Activated naive CD4-positive, alpha-beta T cell treated with anti-CD3 and anti-CD28 coated beads, Interleukin-2, amount 50 U/mL, for 72 hours (primary cell): ENCODE results near the gene MDFIC. TPM values are rescaled to one million over a fixed set of nuclear protein-coding genes. Genes with fewer than 3 reads are reported as not detected.
A peak's percentile ranks its signal among the peaks of the same experiment; 100 is the strongest.

Experiments
- ATAC-seq, 2 donors: fragments of 150-1000 bp; cut with Tn5 transposase; 2 replicates each; pipeline ENCODE4 v1.10.0; 2021; ENCODE audit warnings: mild to moderate bottlenecking in 2 of 2, moderate library complexity in 2 of 2
- DNase-seq, 2 donors: peaks; one replicate each; pipeline ENCODE4 v3.0.0; 2021 to 2022; ENCODE audit warnings: low spot score in 2 of 2
- H3K27ac Mint-ChIP-seq, 2 donors: one replicate each; pipeline ENCODE4 v1.8.0; 2022; ENCODE audit warnings: mild to moderate bottlenecking in 2 of 2, mixed read lengths in 2 of 2
- H3K36me3 Mint-ChIP-seq, 2 donors: one replicate each; pipeline ENCODE4 v1.8.0; 2022; ENCODE audit warnings: mixed read lengths in 2 of 2
- H3K9me3 Mint-ChIP-seq, 2 donors: one replicate each; pipeline ENCODE4 v1.8.0; 2022; ENCODE audit warnings: mixed read lengths in 2 of 2
- total RNA-seq, 2 donors: library from RNA; stranded (reverse); gene quantifications; one replicate each; pipeline ENCODE4 v1.2.3, GENCODE V29; 2022

MDFIC gene
- total RNA-seq, 2 donors from 2014 or later: 41.0 to 86.0 TPM

GRCh38 chr7:114937446-114937845, 15.6 kb downstream of the MDFIC start:
- ATAC-seq: no peak
- Mint-ChIP-seq H3K27ac (no peak overlapping the region), H3K36me3 (peaks cover 12 to 39% of the 10 kb centered on the region in 2 donors), H3K9me3 (peaks cover 0 to 6% of the 10 kb centered on the region in 2 donors)
- DNase-seq: no peak

GRCh38 chr7:114938785-114939184, 16.9 kb downstream of the MDFIC start:
- peak in 1 of 2 donors; percentile 51 for ATAC-seq
- Mint-ChIP-seq H3K27ac (no peak overlapping the region), H3K9me3 (peaks cover 0 to 6% of the 10 kb centered on the region in 2 donors), H3K36me3 (peaks cover 12 to 41% of the 10 kb centered on the region in 2 donors)
- no peak for DNase-seq

- no peak for ATAC-seq
- H3K27ac Mint-ChIP-seq: no peak overlapping the region
- H3K36me3 Mint-ChIP-seq: peaks cover 13 to 49% of the 10 kb centered on the region in 2 donors
- H3K9me3 Mint-ChIP-seq: peaks cover 0 to 6% of the 10 kb centered on the region in 2 donors
- DNase-seq: no peak
Observed at GRCh38 chr7:114939484-114940097, 17.7 kb downstream of the MDFIC start.

GRCh38 chr7:114940220-114940619, 18.3 kb downstream of the MDFIC start:
- no peak for DNase-seq
- peaks cover 20 to 56% of the 10 kb centered on the region in 2 donors for H3K36me3 Mint-ChIP-seq
- H3K9me3 Mint-ChIP-seq: peaks cover 0 to 6% of the 10 kb centered on the region in 2 donors
- ATAC-seq: no peak
- peak overlapping the region in 1 of 2 donors; percentile 32 for H3K27ac Mint-ChIP-seq

- peaks cover 23 to 67% of the 10 kb centered on the region in 2 donors for H3K36me3 Mint-ChIP-seq
- DNase-seq (no peak), ATAC-seq (no peak)
- H3K9me3 Mint-ChIP-seq: peaks cover 0 to 6% of the 10 kb centered on the region in 2 donors
- no peak overlapping the region for H3K27ac Mint-ChIP-seq
Observed at GRCh38 chr7:114941692-114942091, 19.8 kb downstream of the MDFIC start.

GRCh38 chr7:114942446-114943175, 20.7 kb downstream of the MDFIC start:
- DNase-seq: no peak
- peaks cover 0 to 6% of the 10 kb centered on the region in 2 donors for H3K9me3 Mint-ChIP-seq
- peaks cover 32 to 76% of the 10 kb centered on the region in 2 donors for H3K36me3 Mint-ChIP-seq
- H3K27ac Mint-ChIP-seq: no peak overlapping the region
- no peak for ATAC-seq

GRCh38 chr7:114943530-114943929, 21.6 kb downstream of the MDFIC start:
- peaks cover 35 to 83% of the 10 kb centered on the region in 2 donors for H3K36me3 Mint-ChIP-seq
- peaks cover 0 to 6% of the 10 kb centered on the region in 2 donors for H3K9me3 Mint-ChIP-seq
- no peak for DNase-seq
- no peak for ATAC-seq
- H3K27ac Mint-ChIP-seq: no peak overlapping the region

GRCh38 chr7:114943953-114944744, 22.3 kb downstream of the MDFIC start:
- no peak for DNase-seq
- Mint-ChIP-seq H3K9me3 (peaks cover 0 to 6% of the 10 kb centered on the region in 2 donors), H3K36me3 (peaks cover 35 to 82% of the 10 kb centered on the region in 2 donors), H3K27ac (no peak overlapping the region)
- ATAC-seq: peak in 1 of 2 donors; percentile 24

- peaks cover 0 to 6% of the 10 kb centered on the region in 2 donors for H3K9me3 Mint-ChIP-seq
- DNase-seq (no peak), ATAC-seq (peak in 1 of 2 donors; percentile 11)
- H3K36me3 Mint-ChIP-seq: peaks cover 35 to 83% of the 10 kb centered on the region in 2 donors
- H3K27ac Mint-ChIP-seq: peak overlapping the region in 1 of 2 donors; percentile 16
Observed at GRCh38 chr7:114944745-114945625, 23.1 kb downstream of the MDFIC start.

GRCh38 chr7:114949231-114949630, 27.3 kb downstream of the MDFIC start:
- H3K9me3 Mint-ChIP-seq: no peaks in the 10 kb centered on the region
- H3K36me3 Mint-ChIP-seq: peaks cover 23 to 57% of the 10 kb centered on the region in 2 donors
- DNase-seq (no peak), ATAC-seq (no peak)
- peak overlapping the region in 1 of 2 donors; percentile 33 for H3K27ac Mint-ChIP-seq

- Mint-ChIP-seq H3K27ac (no peak overlapping the region), H3K9me3 (no peaks in the 10 kb centered on the region), H3K36me3 (peaks cover 13 to 43% of the 10 kb centered on the region in 2 donors)
- no peak for DNase-seq
- no peak for ATAC-seq
Observed at GRCh38 chr7:114952296-114952695, 30.4 kb downstream of the MDFIC start.

GRCh38 chr7:114953724-114954123, 31.8 kb downstream of the MDFIC start:
- DNase-seq (no peak), ATAC-seq (no peak)
- no peaks in the 10 kb centered on the region for H3K9me3 Mint-ChIP-seq
- no peak overlapping the region for H3K27ac Mint-ChIP-seq
- peaks cover 7 to 34% of the 10 kb centered on the region in 2 donors for H3K36me3 Mint-ChIP-seq

- no peak for DNase-seq
- no peak overlapping the region for H3K27ac Mint-ChIP-seq
- peaks cover 13 to 38% of the 10 kb centered on the region in 2 donors for H3K36me3 Mint-ChIP-seq
- peak; percentile 23 to 38 for ATAC-seq
- no peaks in the 10 kb centered on the region for H3K9me3 Mint-ChIP-seq
Observed at GRCh38 chr7:114956702-114957101, 34.8 kb downstream of the MDFIC start.

GRCh38 chr7:114957444-114957843, 35.5 kb downstream of the MDFIC start:
- Mint-ChIP-seq H3K27ac (no peak overlapping the region), H3K9me3 (no peaks in the 10 kb centered on the region), H3K36me3 (peaks cover 13 to 38% of the 10 kb centered on the region in 2 donors)
- ATAC-seq (no peak), DNase-seq (no peak)

GRCh38 chr7:114959931-114960330, 38.0 kb downstream of the MDFIC start:
- ATAC-seq: peak; percentile 79 to 91
- no peak overlapping the region for H3K27ac Mint-ChIP-seq

GRCh38 chr7:114962441-114962840, 40.5 kb downstream of the MDFIC start:
- Mint-ChIP-seq H3K27ac (no peak overlapping the region), H3K36me3 (peaks cover 15 to 45% of the 10 kb centered on the region in 2 donors), H3K9me3 (peaks cover 0 to 7% of the 10 kb centered on the region in 2 donors)
- DNase-seq (no peak), ATAC-seq (no peak)

More at GRCh38 chr7:114959931-114960330, 38.0 kb downstream of the MDFIC start:
- Mint-ChIP-seq H3K36me3 (peaks cover 15 to 32% of the 10 kb centered on the region in 2 donors), H3K9me3 (peaks cover 0 to 3% of the 10 kb centered on the region in 2 donors)
- no peak for DNase-seq
